SU-DHL-6 (cell line): ENCODE results near the gene BIN1.
A peak's percentile ranks its signal among the peaks of the same experiment; 100 is the strongest.

Source experiments
- H2AFZ ChIP-seq: fragments of 200-600 bp; sonication (generic); 2 replicates; pipeline ENCODE4 v1.6.1; 2014; ENCODE audit warnings: low read depth, mild to moderate bottlenecking, moderate library complexity, mixed read lengths, antibody characterized with exemption, low read length; ENCODE audit not compliant: severe bottlenecking
- H3F3A ChIP-seq: fragments of 200-600 bp; shearing (Covaris generic); 2 replicates; pipeline ENCODE4 v1.6.0; 2016; ENCODE audit warnings: antibody characterized with exemption, mild to moderate bottlenecking; ENCODE audit not compliant: insufficient read depth
- H3K27ac ChIP-seq: fragments of 200-600 bp; sonication (generic); 2 replicates; pipeline ENCODE4 v1.5.1; 2016; ENCODE audit warnings: low read depth, mild to moderate bottlenecking, low read length, moderate library complexity, mixed read lengths
- H3K27me3 ChIP-seq: fragments of 200-600 bp; sonication (generic), shearing (Covaris generic); 2 replicates; pipeline ENCODE4 v1.6.0; 2014; ENCODE audit warnings: mild to moderate bottlenecking, low read length
- H3K36me3 ChIP-seq: fragments of 200-600 bp; sonication (generic); 2 replicates; pipeline ENCODE4 v1.6.1; 2014; ENCODE audit warnings: mild to moderate bottlenecking, low read length, mixed read lengths
- H3K4me2 ChIP-seq: fragments of 300-600, 200-600 bp; shearing (Covaris generic), sonication (generic); 2 replicates; pipeline ENCODE4 v1.6.0; 2014; ENCODE audit warnings: low read length, low read depth, mild to moderate bottlenecking; ENCODE audit not compliant: poor library complexity, severe bottlenecking
- H3K4me3 ChIP-seq: fragments of 200-600 bp; sonication (generic); 2 replicates; pipeline ENCODE4 v1.5.1; 2014; ENCODE audit warnings: antibody characterized with exemption, low read length, mild to moderate bottlenecking, mixed read lengths; ENCODE audit not compliant: insufficient read depth, poor library complexity, severe bottlenecking
- H3K79me2 ChIP-seq: fragments of 200-600 bp; sonication (generic); 2 replicates; pipeline ENCODE4 v1.6.1; 2014; ENCODE audit warnings: mild to moderate bottlenecking, low read length, moderate library complexity; ENCODE audit not compliant: insufficient read depth
- H3K9ac ChIP-seq: fragments of 200-600 bp; sonication (generic); 2 replicates; pipeline ENCODE4 v1.7.0; 2014; ENCODE audit warnings: mild to moderate bottlenecking, low read length
- H3K9me2 ChIP-seq: fragments of 200-600 bp; sonication (generic); replicated peaks from 2 replicates; pipeline ENCODE4 v1.6.1; 2014; ENCODE audit warnings: low read length; ENCODE audit not compliant: insufficient read depth
- H3K9me3 ChIP-seq: fragments of 200-600 bp; sonication (generic); 2 replicates; pipeline ENCODE4 v1.6.1; 2014; ENCODE audit warnings: low read length, mixed read lengths; ENCODE audit not compliant: insufficient read depth
- H4K20me1 ChIP-seq: fragments of 200-600 bp; sonication (generic); 2 replicates; pipeline ENCODE4 v1.6.1; 2014; ENCODE audit warnings: low read depth, mild to moderate bottlenecking, antibody characterized with exemption, low read length, moderate library complexity, mixed read lengths
- EZH2phosphoT487 ChIP-seq: fragments of 200-600 bp; sonication (generic), shearing (Covaris generic); conservative IDR thresholded peaks from 2 replicates; pipeline ENCODE4 v1.6.1; 2018; ENCODE audit warnings: mild to moderate bottlenecking, antibody characterized with exemption, low read length, moderate library complexity, mixed read lengths
- TF ChIP-seq, protein P1 (sequence below): fragments of 200-600 bp; sonication (generic); IDR thresholded peaks from one replicate; pipeline ENCODE4 v1.5.1; 2017; ENCODE audit warnings: antibody characterized with exemption, mild to moderate bottlenecking, low read length, moderate library complexity; ENCODE audit not compliant: insufficient read depth, poor library complexity, severe bottlenecking

BIN1 gene

DNA sequence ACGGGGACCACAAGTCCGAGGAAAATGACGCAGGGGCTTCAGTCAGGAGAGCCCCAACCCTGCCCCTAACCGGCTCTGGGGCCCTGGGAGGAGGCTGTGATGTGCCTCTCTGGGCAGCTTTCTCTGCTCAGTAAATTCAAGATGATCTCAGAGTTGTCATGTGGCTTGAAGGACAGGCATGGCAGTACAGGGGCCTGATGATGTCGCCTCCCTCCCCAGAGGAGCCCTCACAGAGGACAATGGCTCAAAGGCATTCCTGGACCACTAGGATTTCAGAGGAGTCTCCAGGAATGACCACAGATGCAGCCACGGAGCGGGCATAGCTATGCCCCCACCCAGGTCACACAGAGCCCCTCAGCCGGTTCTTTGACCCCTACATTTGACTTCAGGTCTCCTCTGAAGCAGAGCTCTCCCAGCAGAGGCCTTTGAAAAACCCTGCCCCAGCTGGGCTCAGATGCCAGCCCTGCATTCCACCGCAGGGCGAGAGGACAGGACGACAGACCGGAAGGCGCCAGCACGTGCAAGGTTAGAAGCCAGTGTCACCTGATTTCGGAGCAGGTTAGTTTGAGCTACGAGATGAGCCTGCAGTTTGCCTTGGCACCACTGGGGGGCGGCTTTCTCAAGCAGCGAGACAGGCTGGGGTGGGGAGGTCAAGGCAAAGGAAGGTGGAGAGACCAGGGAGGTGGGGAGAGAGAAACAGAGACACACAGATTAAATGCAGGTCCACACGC lies 39.2 kb downstream of the BIN1 start:
- no peaks in the 10 kb centered on the region for H3K79me2 ChIP-seq
- H3K27me3 ChIP-seq: no peaks in the 10 kb centered on the region
- no peak overlapping the region for H3K27ac ChIP-seq
- H3K9me2 ChIP-seq: no peaks in the 10 kb centered on the region
- no peaks in the 10 kb centered on the region for H4K20me1 ChIP-seq
- no peaks in the 10 kb centered on the region for H3K36me3 ChIP-seq
- no peak overlapping the region for H3K4me3 ChIP-seq
- no peak overlapping the region for H3K4me2 ChIP-seq
- H3K9ac ChIP-seq: no peak overlapping the region
- H2AFZ ChIP-seq: no peak overlapping the region
- TF ChIP-seq, protein P1, sequence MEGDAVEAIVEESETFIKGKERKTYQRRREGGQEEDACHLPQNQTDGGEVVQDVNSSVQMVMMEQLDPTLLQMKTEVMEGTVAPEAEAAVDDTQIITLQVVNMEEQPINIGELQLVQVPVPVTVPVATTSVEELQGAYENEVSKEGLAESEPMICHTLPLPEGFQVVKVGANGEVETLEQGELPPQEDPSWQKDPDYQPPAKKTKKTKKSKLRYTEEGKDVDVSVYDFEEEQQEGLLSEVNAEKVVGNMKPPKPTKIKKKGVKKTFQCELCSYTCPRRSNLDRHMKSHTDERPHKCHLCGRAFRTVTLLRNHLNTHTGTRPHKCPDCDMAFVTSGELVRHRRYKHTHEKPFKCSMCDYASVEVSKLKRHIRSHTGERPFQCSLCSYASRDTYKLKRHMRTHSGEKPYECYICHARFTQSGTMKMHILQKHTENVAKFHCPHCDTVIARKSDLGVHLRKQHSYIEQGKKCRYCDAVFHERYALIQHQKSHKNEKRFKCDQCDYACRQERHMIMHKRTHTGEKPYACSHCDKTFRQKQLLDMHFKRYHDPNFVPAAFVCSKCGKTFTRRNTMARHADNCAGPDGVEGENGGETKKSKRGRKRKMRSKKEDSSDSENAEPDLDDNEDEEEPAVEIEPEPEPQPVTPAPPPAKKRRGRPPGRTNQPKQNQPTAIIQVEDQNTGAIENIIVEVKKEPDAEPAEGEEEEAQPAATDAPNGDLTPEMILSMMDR: peak; percentile 42
- no peak for TF ChIP-seq EZH2phosphoT487
- no peaks in the 10 kb centered on the region for H3F3A ChIP-seq
- H3K9me3 ChIP-seq: no peaks in the 10 kb centered on the region

DNA sequence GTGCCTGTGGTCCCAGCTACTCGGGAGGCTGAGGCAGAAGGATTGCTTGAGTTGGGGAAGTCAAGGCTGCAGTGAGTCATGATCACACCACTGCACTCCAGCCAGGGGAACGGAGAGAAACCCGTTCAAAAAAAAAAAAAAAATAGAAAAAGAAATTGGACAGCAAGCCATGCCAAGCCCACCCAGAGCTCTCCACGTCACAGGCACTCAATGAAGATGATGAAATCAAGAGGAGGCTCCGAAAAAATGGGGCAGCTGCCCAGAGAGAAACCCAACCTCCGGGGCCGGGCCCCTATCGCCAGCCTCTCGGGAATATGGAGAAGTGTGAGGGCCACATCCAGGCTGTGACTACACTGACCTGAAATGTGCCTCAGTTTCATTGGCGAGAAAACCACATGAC lies 40.0 kb downstream of the BIN1 start:
- Histone ChIP-seq H3K4me2 (no peak overlapping the region), H3K36me3 (no peaks in the 10 kb centered on the region)
- no peak for TF ChIP-seq EZH2phosphoT487

DNA sequence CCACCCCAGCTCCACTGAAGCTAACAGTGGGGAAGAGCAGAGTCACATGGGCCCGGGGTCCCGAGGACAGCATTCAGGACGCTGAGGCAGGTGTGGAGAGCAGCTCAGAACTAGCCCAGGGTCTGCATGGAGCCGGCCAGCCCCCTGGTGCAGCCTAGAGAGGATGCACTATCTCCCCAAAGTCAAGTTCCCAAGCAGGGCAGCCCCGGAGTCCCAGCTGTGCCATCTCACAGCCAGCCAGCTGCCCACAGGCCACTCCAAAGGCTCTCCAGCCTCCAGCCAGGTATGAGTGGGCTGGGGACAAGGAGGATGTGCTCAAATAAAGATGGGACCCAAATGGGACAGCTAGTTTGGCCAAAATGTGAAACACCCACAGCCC lies 41.0 kb downstream of the BIN1 start:
- Histone ChIP-seq H2AFZ (no peak overlapping the region), H4K20me1 (no peaks in the 10 kb centered on the region), H3K36me3 (no peaks in the 10 kb centered on the region), H3K4me3 (no peak overlapping the region), H3K27ac (no peak overlapping the region), H3K79me2 (no peaks in the 10 kb centered on the region), H3K4me2 (no peak overlapping the region), H3K9ac (no peak overlapping the region), H3F3A (no peaks in the 10 kb centered on the region), H3K9me2 (no peaks in the 10 kb centered on the region), H3K27me3 (no peaks in the 10 kb centered on the region), H3K9me3 (no peaks in the 10 kb centered on the region)
- TF ChIP-seq, protein P1: no peak
- TF ChIP-seq EZH2phosphoT487: no peak

More for the DNA sequence above, 40.0 kb downstream of the BIN1 start:
- no peak overlapping the region for H3K4me3 ChIP-seq
- H3K79me2 ChIP-seq: no peaks in the 10 kb centered on the region
- H3K9me3 ChIP-seq: no peaks in the 10 kb centered on the region
- H3F3A ChIP-seq: no peaks in the 10 kb centered on the region
- H4K20me1 ChIP-seq: no peaks in the 10 kb centered on the region
- H3K27ac ChIP-seq: no peak overlapping the region
- H3K9me2 ChIP-seq: no peaks in the 10 kb centered on the region
- H3K9ac ChIP-seq: no peak overlapping the region
- no peaks in the 10 kb centered on the region for H3K27me3 ChIP-seq
- no peak overlapping the region for H2AFZ ChIP-seq

DNA sequence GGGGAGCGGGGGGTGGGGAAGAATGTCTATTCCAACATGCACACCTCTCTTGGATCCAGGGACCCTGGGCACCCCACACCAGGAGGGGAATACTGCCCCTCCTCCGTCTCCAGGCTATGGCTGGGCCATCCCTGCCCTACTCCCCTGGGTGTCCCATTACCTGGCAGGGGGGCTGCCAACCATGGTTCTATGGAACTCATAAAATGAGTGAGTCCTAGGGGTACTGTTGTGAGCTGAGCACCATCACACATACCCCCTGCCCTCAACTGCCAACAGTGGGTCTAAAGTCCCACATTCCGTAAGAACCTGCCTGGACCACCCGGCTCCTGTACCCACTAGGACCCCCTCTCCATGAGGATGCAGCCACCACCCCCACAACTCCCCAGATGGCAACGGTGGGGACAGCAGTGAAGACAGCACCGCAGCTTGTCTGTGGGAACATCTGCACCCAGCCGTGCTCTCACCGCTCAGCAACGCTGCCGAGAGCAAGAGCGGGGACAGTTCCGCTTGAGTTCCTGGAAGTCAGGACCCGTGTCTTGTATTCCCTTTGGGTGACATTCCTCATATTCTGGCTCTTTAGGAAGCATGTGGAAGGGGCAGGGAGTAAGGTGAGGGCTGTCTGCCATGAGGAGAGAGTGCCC lies 41.5 kb downstream of the BIN1 start:
- Histone ChIP-seq H4K20me1 (no peaks in the 10 kb centered on the region), H3K4me2 (no peak overlapping the region)

More for the DNA sequence above, 41.5 kb downstream of the BIN1 start:
- Histone ChIP-seq H3K79me2 (no peaks in the 10 kb centered on the region), H2AFZ (no peak overlapping the region), H3K27ac (no peak overlapping the region), H3K4me3 (no peak overlapping the region), H3K9me2 (no peaks in the 10 kb centered on the region), H3K27me3 (no peaks in the 10 kb centered on the region), H3K9me3 (no peaks in the 10 kb centered on the region), H3K36me3 (no peaks in the 10 kb centered on the region), H3K9ac (no peak overlapping the region), H3F3A (no peaks in the 10 kb centered on the region)
- TF ChIP-seq EZH2phosphoT487: no peak
- TF ChIP-seq, protein P1: no peak
